ENCODE data around the gene TCEA2.

Gene TCEA2

GRCh38 chr20:64050261-64051032 is 12.6 kb upstream of the TCEA2 start:
- no peak for DNase-seq

GRCh38 chr20:64051033-64051452 is 12.0 kb upstream of the TCEA2 start:
- DNase-seq: no peak

GRCh38 chr20:64051561-64052325 is 11.3 kb upstream of the TCEA2 start:
- DNase-seq: no peak

- DNase-seq: no peak
Measured at GRCh38 chr20:64052326-64052722, 10.7 kb upstream of the TCEA2 start.

- no peak for DNase-seq
Measured at GRCh38 chr20:64052987-64053840, 9.8 kb upstream of the TCEA2 start.

- DNase-seq: no peak
Measured at GRCh38 chr20:64053841-64054661, 8.9 kb upstream of the TCEA2 start.

- DNase-seq: no peak
Measured at GRCh38 chr20:64055396-64055892, 7.6 kb upstream of the TCEA2 start.

GRCh38 chr20:64055893-64056638 is 6.9 kb upstream of the TCEA2 start:
- peak; percentile 45 for DNase-seq

- DNase-seq: no peak
Measured at GRCh38 chr20:64056639-64056888, 6.4 kb upstream of the TCEA2 start.

- DNase-seq: no peak
Measured at GRCh38 chr20:64056889-64057627, 5.9 kb upstream of the TCEA2 start.

GRCh38 chr20:64057628-64058498 is 5.1 kb upstream of the TCEA2 start:
- DNase-seq: peak; percentile 42

- DNase-seq: peak; percentile 61
Measured at GRCh38 chr20:64058536-64058935, 4.5 kb upstream of the TCEA2 start.

- no peak for DNase-seq
Measured at GRCh38 chr20:64062276-64062595, 762 bp upstream of the TCEA2 start.

GRCh38 chr20:64063389-64064144 is 569 bp downstream of the TCEA2 start:
- no peak for DNase-seq

GRCh38 chr20:64064145-64064698 is 1.2 kb downstream of the TCEA2 start:
- peak; percentile 56 for DNase-seq

GRCh38 chr20:64065062-64065973 is 2.3 kb downstream of the TCEA2 start:
- DNase-seq: no peak

- DNase-seq: peak; percentile 92
Measured at GRCh38 chr20:64065974-64066343, 3.0 kb downstream of the TCEA2 start.
